CD4-positive, alpha-beta T cell treated with Interleukin-10 for 1 hour (primary cell): ENCODE data around the gene KCNQ1OT1.

ENCODE experiments used
- DNase-seq: peaks from one replicate; pipeline ENCODE4 v3.0.0-alpha.2; 2020

KCNQ1OT1 gene

DNA sequence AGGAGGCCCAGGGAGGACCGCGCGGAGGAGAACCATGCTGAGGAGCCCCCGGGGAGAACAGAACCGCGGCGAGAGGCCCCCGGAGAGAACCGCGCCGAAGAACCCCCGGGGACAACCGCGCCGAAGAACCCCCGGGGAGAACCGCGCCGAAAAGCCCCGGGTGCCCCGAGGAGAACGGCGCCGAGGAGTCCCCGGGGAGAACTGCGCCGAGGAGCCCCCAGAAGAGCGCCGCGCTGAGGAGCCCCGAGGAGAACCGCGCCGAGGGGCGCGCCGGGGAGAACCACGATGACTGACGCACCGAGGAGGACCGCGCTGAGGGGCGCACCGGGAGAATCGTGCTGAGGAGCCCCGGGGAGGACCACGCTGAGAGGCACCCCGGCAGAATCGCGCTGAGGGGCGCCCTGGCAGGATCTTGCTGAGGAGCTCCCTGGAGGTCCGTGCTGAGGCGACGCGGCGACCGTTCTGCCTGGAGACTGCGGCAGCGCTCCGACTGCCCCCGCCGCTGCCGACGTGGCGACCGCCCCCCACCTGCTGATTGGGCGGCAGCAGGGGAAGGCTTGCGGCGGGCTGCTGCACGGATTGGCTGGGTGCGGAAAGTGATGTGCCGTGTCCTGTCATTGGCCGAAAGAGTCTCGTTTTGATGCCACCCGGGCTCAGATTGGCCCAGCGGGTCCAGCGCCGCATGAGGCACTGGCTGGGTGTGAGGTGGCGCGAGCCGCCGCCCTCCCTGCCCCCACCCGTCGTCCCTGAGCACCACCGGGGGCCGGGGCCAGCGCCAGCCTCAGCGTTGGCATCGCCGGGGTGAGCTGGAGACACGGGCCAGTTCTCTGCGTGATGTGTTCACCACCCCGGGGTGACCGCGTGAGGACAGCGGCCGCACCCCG lies at the start of gene KCNQ1OT1:
Gene KCNQ1OT1 (minus strand): TSS at position 464 of the 884 bp plus-strand sequence.
- peak; percentile 92 for DNase-seq

DNA sequence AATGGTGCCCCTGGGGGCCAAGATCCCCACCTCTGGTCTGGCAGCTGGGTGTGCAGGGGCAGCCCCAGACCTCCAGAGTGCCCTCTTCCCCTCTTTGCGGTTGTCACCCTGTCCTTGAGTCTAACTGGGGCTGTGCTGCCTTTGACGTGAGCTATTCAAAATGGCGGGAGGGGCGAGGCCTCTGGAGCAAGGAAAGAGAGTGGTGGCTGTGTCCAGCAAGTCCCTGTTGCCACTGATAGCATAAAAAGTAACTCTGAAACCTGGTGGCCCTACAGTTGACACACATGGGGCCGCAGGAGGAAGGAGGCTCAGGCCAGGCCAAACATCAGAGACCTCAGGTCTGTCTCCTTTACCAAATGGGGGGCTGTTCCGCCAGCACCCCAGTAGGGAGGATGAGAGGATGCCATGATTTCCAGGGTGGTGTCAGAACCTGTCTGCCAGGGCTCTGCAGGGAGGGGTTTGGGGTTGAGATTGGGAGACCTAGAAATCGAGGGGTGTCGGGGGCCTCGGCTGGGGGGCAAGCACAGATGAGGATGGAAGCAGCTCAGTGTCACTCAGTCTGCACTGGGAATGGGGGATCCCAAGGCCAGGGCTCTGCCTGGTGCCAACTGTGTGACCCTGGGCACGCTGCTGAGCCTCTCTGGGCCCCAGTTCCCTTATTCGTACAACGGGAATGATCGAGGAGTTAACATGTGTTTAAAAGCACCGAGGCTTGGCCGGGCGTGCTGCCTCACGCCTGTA lies 49.2 kb upstream of the KCNQ1OT1 start:
- DNase-seq, result no peak

DNA sequence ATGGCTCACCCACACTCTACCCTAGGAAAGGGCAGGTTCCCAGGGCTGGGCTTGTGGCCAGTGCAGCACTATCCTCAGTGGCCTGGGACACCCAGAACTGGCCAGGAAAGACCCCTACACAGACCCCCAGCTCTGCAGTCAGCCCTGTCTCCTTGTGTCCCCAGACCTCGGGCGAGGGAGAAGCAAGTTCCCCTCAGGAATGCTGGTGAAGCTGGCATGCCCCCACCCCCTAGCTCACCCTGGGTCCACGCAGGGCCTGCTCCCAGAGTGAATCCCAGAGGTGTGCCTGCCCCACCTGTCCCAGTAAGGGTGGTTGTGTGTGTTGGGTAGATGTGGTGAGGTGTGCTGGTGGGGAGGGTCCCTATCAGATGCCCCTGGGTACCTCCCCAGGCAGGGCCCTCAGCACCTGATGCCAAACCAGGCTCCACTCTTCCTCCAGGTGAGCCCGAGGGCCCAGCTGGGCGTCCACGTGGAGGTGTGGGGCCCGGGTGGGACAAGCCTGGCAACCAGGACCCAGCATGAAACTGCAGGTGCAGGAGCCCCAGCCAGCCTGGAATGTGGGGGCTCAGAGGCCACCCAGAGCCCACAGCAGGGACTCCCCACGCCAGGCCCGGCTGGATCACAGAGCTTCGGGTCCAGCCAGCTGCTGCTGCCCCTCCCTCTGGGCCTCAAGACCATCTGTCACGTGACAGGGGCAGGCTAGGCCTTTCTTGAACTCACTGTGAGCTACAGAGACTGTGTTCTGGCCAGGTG lies 48.4 kb upstream of the KCNQ1OT1 start:
- DNase-seq, result no peak

DNA sequence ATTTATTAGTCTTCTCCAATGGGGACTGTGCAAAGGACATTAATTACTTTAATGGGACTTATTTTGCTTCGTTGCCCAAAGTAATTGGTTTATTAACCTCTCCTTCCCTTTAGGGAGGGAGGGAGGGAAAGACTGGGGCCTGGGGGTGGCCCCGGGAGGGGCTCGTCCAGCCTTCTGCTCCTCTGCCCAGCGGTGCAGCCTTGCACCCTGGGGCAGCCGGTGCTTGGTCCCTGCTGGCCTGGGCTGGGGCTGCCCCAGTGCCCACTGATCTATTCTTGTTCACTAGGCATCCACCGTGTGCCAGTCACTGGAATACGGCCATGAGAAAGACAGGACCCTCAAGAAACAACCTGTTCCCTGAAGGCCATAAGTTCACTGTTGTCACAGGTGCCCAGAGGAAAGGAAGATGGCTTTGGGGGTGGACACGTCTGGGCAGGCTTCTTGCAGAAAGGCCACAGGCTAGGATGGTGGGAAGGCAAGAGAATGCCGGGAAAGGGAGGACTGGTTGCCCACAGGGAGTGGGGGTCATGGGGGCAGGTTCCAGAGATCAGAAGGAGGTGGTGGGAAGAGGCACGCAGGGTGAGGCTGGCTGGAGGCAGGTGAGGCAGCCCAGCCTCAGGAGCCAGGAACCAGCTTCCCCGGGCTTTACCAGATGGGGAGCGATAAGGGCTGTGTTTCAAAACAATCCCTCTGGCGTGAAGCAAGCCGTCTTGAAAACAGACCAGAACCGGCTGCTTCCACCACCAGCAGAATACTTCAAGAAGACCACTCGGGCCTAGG lies 47.6 kb upstream of the KCNQ1OT1 start:
- no peak for DNase-seq

DNA sequence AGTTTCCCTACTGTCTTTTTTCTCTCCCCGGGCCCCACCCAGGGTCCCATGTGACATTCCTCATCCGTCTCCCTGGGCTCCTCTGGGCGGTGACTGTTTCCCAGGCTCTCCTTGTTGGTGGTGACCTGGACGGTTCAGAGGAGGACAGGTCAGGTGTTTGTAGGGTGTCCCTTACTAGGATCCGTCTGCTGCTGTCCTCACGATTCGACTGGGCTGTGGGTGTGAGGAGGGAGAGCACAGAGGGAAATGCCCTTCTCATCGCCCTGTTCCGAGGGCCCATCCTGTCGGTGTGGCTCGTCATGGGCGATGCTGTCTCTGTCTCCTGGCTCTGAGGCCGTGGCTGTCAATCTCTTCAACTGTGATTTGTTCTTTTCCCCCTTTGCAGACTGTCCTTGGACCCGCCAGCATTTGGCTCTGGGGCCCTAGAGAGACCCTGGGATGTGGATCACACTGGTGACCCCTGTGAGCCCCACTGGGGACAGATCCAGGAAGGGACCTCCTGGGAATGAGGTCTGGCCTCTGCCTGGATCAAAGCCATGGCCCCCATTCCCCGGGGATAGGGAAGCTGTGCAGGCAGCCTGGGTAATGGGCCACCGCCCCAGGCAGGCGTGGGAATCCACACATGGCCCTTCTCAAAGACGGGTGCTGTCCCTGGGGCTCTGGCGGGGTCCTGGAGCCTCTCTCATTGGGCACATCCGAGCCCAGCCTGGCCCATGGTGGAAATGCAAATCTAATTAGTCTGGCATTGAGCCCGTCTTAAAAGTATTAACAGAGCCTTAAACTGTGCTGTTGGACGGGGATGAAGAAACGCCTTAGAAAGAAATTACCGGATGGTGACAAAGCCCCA lies 46.8 kb upstream of the KCNQ1OT1 start:
- DNase-seq, result no peak

DNA sequence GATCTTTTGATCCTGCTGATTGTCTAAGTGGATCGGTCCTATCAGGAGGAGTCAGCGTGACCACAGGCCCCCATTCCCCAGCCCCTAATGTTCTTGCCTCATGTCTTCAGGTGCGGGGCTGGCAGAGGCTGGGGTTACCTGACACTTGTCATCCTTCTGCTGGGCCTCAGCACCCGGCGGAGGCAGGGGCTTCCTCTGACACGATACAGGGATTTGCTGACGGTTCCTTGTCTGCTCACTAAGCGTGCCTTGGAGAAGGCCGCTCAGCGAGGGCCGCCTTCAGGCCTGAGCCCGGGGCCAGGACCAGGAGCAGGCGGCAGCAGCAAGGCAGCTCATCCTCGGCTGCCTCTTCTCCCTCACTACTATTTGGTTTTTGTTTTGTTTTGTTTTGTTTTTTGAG lies 45.7 kb upstream of the KCNQ1OT1 start:
- no peak for DNase-seq

DNA sequence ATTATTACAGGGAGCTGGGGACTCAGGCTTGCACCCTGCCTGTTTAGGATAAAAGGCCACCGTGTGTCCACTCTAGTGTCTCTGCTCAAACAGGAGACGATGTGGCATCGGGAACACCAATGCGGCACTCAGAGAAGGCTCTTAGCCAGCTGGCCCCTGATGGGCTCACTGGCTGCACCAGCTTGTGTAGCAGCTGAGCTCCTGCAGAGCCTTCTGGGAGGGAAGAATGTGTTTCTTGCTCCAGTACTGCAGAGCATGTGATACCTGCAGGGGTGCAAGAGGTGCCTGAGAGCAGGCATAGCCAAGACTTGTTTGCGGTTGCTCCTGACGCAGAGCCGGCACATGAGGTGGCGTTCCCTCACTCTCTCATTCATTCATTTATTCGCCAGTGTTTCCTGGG lies 44.4 kb upstream of the KCNQ1OT1 start:
- DNase-seq, result no peak

DNA sequence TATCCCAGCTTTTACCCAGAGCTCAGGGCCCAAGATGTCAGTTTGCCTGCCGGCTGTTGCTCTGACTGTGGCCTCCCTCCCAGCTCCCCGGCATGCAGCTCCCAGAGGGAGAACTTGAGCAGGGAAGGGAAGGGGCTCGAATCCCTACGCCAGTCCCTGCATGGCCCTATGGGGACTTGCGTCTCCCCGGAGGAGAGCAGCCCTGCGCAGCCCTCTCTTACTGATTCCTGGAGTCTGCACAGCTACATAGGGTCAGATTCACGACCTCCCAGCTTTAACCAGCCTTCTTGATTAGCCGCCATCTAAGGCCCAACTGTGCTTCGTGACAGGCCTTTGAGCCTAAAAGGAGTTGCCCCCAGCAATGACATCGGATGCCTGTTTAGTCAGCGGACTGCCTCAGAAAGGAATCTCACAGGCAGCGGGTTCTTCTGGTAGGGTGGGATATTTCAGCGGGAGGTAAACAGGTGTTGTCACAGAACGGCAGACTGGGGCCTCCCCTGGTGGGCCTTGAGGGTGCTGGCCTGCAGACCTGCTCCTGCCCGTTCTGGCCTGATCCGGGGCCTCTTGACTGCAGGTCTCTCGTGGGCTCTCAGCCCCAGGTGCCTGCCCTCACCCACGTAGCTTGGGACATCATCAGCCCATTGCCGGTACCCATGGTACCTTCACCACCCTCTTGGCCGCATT lies 43.8 kb upstream of the KCNQ1OT1 start:
- DNase-seq, result no peak

DNA sequence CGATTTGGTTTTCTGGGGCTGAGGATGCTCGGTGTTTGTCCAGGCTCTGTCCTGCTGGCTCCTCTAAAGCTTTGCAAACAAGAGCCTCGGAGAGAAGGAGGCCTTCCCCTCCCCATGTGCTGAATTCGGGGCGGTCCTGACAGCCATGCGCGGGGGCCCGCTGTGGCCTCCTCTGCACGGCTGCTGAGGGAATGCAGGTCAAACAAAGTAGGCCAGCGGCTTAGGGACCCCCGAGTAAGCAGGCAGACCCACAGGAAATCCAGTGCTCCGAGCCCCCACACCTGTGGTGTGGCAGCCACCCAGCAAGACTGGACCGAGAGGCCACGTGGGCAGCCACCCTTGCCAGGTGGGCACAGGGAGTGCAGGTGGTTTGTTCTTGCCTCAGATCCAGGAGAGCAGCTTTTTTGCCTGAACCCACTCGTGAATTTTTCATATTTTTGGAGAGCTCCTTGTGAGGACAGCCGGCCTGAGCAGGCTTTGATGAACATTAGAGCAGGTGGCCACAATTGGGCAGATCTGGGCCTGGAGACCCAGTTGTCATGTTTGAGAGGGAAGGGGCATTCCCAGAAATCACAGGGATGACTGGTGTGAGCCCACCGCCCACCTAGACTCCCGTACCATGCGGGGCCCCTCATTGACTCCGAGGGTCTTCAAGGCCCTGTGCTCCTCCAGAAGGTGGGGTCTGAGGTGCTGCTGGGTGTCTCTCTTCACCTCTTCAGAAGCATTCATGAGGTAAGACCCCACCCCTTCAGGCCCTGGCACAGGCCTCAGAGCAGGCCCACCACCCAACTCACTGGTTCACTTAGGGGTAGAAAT lies 43.0 kb upstream of the KCNQ1OT1 start:
- DNase-seq, result no peak

DNA sequence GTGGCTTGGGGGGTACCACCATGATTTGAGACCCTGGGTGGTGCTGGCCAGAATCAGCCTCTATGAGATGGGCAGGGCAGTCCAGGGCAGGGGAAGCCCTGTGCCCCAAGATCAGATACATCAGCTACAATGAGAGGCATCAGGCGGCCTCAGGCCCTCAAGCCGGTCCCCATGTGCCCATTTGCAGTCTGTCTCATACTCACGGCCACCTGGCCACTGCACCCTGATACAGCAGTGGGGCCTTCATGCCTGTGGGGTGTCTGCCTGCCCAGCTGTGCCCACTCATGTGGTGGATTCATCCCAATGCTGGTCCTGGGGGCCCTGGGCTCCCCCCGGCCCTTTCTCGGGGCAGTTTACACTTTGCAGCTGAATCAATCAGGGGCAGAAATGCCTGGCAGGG lies 42.4 kb upstream of the KCNQ1OT1 start:
- no peak for DNase-seq

DNA sequence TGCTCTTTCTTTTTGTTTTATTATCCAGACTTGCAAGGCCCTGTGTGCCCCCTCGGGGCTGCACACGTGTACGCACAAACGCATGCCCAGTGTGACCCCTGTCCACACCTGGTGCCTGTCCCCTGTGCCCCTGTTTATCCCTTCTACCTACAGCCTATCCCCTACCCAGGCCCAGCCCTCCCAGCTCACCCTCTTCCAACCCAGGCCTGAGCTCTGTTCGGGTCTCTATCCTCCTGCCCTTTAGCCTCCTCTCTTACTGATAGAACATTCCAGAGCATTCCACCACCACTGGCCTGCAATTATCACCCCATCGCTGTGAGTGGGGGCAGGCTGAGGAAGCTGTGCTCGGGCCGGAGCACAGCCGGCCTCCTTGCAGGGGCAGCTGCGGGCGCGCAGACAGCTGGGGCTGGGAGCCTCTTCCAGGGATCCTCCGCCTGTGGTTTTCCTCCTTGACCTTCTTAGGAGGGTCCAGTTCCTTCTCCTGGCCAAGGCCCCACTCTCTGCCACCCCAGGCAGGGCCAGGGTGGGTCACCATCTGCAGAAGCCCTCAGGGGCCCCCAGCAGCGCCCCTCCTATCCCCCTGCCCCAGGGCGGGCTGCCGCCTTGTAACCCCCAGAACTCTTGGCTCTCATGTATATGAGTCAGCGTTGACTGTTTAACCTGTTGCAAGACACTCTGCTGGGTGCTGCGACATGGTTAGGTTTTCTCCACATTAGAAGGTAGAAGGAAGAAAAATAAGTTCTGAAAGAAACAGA lies 41.8 kb upstream of the KCNQ1OT1 start:
- no peak for DNase-seq

DNA sequence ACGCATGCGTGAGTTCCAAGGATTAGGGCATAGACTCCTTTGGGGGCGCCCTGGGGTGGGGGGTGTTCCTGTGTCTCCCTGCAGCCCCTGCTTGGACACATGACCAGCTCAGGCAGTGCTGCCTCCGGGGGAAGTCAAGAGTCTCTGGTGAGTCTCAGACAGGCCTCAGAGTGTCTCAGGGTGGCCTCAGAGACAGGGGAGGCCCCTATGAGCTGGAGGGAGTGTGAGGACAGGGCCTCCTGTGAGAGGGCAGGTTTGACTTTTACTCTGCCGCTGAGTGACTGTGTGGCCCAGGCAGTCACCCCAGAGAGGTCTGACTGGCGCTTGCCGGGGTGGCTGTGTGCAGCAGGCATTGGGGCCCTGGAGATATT lies 41.2 kb upstream of the KCNQ1OT1 start:
- no peak for DNase-seq

DNA sequence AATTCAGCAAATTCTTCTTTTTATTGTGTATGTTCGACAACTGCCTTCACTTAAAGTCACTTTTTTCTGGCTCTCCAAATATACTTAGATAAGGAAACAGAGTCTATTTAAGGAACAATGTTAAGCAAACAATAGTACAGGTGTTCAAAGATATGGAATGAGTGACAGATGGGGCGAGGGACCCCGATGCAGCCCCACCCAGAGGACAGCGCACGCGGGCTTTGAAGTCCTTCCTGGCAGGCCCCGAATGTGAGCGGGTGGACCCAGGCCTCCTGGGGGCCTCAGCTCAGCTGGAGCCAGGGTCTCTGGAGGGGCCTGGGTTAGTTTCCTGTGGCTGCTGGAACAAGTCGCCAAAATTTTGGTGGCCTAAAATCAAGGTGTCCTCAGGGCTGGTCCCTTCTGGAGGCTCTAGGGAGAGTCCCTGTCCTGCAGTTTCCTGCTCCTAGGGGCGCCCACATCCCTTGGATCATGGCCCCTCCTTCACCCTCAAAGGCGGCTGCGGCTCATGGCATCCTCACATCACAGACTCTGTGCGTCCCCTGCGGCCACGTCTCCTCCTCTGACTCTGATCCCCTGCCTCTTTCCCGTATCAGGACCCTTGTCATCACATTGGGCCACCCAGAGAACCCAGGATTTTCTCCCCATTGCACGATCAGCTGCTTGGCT lies 40.6 kb upstream of the KCNQ1OT1 start:
- DNase-seq, result no peak

DNA sequence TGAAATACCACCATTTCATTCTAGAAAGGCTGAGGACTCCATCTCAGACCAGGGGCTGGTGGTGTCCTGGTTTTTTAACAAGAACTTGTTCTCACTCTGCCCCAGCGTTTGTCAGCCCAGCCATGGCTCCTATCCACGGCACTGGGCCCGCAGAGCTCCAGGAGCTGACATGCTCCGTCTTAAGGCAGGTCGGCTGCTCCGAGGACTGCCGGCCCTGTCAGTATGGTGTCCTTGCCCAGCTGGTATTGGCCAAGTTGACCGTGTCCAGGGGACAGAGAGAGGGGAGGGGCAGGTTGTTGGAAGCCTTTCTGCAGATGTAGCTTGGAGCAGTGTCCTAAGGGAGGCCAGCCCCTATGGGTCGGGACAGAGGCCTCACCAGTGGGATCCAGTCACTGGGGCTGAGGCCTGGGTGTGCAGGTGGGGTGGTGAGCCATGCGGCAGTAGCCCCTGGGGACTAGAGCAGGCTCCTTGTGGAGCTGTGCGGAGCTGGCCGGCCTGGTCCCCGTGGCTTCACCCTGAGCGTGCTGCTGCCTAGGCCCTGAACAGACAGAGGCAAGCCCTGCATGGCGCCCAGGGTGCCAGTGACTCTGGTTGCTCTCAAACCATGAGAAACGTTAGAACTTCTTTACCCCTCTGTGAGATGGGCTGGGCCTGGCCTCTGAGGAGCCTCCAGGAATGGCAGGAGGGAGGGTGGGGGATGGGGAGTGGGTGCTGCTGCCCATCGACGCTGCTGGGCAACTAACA lies 39.9 kb upstream of the KCNQ1OT1 start:
- no peak for DNase-seq

DNA sequence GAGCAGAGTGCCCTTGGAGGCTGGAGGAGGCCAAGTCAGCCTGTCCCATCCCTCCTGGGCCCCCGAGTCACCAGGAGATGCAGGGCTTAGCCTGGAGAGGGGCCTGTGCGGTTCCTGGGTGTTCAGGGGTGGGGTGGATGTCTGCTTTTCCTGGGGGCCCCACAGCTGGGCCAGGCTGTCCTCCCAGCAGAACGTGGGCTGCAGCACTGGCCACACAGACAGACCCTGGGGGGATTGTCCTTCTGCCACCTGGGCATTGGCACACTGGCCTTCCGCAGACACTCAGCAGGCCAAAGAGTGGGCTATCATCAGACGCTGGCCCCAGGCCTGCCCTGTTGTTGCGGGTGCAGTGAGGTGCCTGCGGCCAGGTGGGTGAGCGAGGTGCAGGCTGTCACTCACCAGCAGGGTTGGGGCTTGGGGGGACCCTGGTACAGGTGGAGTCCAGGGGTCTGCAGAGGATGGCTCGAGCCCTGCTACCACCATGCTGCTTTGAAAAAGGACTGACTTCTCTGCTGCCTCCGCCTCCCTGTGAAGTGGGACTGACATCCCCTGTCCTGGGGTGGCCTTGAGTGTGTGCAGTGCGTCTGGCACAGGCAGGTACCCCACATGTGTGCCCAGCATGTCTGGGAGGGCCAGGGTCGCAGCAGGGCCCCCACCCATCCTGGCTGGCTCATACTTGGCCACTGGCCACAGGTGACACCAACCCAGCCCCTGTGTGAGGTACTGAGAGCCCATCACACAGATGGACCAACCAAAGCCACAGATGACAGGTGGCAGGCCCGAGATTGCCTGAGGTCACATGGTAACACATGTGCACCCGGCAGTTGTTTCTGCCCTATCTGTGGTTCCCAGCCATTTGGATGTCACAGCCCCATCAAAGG lies 39.0 kb upstream of the KCNQ1OT1 start:
- DNase-seq, result no peak

DNA sequence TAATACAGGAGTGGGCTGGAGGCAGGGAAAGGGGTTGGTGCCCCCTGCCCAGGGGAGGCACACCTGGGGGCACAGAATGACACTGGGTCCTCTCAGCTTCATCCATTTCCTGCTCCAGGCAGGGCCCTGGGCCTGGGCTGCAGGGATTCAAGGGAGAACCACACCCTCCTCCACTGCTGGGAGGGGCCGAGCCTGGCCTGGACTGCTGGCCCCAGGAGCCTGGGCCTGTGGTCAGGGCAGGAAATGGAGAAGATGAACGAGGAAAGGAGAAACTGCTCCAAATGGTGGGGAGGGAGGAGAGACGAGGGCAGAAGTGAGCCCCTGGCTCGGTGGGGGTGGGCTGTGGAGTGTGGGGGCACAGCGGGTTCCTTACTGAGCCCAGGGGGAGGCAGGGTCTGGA lies 38.1 kb upstream of the KCNQ1OT1 start:
- DNase-seq, result no peak

DNA sequence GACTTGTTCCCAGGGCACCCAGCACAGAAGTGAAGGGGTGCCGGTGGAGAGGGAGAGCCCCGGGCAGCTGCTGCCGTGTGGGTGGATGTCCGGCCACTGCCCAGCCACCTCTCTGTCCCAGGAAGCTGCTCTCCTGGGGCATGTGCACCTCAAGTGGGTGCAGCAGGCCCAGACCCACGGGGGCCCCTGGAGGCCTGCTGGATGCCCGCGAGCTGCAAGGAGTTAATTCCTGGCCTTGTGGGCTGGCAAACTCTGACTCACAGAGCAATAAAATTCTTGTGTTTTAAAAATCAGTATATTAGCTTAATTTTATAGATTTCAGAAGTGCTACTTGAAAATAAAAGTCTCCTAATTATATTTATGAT lies 37.4 kb upstream of the KCNQ1OT1 start:
- DNase-seq, result no peak
